Effector memory CD8-positive, alpha-beta T cell (primary cell): ENCODE results near the gene RPS6KL1.

Source experiments
- ATAC-seq: fragments of 150-1000 bp; cut with Tn5 transposase; replicated peaks from 2 replicates; pipeline ENCODE4 v1.10.0; 2021; ENCODE audit warnings: mild to moderate bottlenecking, moderate library complexity
- DNase-seq, 3 experiments: peaks; one replicate each; pipeline ENCODE4 v3.0.0; 2021
- H3K27ac Mint-ChIP-seq, 2 donors: one replicate each; pipeline ENCODE4 v1.8.0; 2022; ENCODE audit warnings: mild to moderate bottlenecking in 2 of 2, mixed read lengths in 2 of 2, moderate library complexity in 2 of 2
- H3K27me3 Mint-ChIP-seq, 2 donors: one replicate each; pipeline ENCODE4 v1.8.0; 2022; ENCODE audit warnings: mixed read lengths in 2 of 2
- H3K36me3 Mint-ChIP-seq: one replicate; pipeline ENCODE4 v1.8.0; 2022; ENCODE audit warnings: mild to moderate bottlenecking, moderate library complexity, mixed read lengths; ENCODE audit not compliant: insufficient read depth
- H3K4me1 Mint-ChIP-seq, 2 donors: one replicate each; pipeline ENCODE4 v1.8.0; 2022; ENCODE audit warnings: low read depth in 2 of 2, mixed read lengths in 2 of 2
- H3K4me3 Mint-ChIP-seq, 2 donors: one replicate each; pipeline ENCODE4 v1.8.0; 2022; ENCODE audit warnings: mild to moderate bottlenecking in 2 of 2, mixed read lengths in 2 of 2, moderate library complexity in 2 of 2
- H3K9me3 Mint-ChIP-seq, 2 donors: one replicate each; pipeline ENCODE4 v1.8.0; 2022; ENCODE audit warnings: mixed read lengths in 2 of 2
- total RNA-seq, 9 experiments: gene quantifications; one replicate each; lab custom pipeline; 2026; lab: John Stamatoyannopoulos, UW

RPS6KL1 gene
- total RNA-seq: 0.88 to 12.0 (median 3.5) reads per million in 9 experiments

GRCh38 chr14:74922752-74923401 lies at the start of gene RPS6KL1:
TSS of gene RPS6KL1 (minus strand) at chr14:74923260. CDS start at chr14:74921541, 1,719 bp downstream.
- peak in 2 of 3 experiments; percentile 31 to 39 for DNase-seq
- ATAC-seq: peak; percentile 96
- Mint-ChIP-seq H3K36me3 (peaks cover 4% of the 10 kb centered on the region), H3K27ac (no peak within 1 kb of the TSS), H3K4me1 (peaks cover 0 to 5% of the 10 kb centered on the region in 2 donors), H3K27me3 (peaks cover 30 to 42% of the 10 kb centered on the region in 2 donors), H3K9me3 (no peaks in the 10 kb centered on the region), H3K4me3 (peak within 1 kb of the TSS; percentile 59 to 60)

DNA sequence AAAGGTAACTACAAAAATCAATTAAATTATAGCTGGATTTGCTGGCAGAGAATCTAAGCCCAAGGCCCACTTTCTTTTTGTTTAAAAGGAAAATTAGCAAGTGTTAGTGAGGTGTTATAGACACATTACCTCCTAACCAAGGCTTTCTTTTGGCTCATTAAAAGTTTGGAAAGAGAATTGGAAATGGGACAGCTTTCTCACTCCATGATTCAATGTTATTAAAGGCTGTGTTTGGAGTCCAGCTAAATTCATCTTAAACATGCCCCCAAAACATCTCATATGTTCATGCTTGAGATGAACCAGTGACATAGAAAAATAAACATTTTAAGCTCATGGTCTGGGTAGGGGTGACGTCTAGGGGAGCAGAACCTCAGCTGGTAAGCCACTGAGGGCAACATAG lies 45.8 kb upstream of the RPS6KL1 start:
- no peak overlapping the region for H3K4me3 Mint-ChIP-seq
- DNase-seq (no peak), ATAC-seq (no peak)
- H3K9me3 Mint-ChIP-seq: no peaks in the 10 kb centered on the region
- H3K27me3 Mint-ChIP-seq: peaks cover 7 to 17% of the 10 kb centered on the region in 2 donors
- H3K36me3 Mint-ChIP-seq: no peaks in the 10 kb centered on the region
- H3K4me1 Mint-ChIP-seq: peaks cover 0 to 3% of the 10 kb centered on the region in 2 donors
- no peak overlapping the region for H3K27ac Mint-ChIP-seq

DNA sequence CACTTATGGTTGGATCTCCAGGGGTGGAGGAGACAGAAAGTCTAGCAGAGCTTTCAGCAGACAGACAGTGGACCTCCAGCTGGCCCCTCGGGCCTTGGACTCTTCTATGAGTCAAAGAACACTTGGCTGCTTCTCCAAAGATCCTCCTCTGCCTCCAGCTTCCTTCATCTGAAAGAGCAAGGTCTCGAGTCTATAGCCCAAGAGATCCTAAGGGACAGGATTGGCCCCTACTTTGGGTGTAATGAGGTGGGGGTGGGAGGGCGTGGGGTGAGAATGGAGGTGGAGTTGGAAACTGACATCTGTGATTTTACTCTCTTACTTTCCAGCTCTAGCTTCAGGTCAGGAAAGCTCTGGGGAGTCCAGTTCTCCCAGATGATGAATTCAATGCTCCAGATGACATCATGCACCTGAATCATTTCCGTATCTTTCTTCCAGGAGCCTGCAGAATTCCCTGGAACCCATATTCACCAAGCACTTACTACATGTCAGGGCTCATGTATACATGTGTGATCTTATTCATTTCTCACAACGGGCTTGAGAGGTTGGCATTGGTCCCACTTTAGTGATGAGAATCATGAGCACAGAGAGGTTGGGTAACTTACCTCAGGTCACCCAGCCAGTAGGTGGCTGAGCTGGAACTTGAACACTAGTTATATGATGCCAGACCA lies 42.6 kb upstream of the RPS6KL1 start:
- H3K27me3 Mint-ChIP-seq: peaks cover 24 to 37% of the 10 kb centered on the region in 2 donors
- no peak for DNase-seq
- H3K9me3 Mint-ChIP-seq: no peaks in the 10 kb centered on the region
- no peaks in the 10 kb centered on the region for H3K36me3 Mint-ChIP-seq
- no peak overlapping the region for H3K27ac Mint-ChIP-seq
- no peak for ATAC-seq
- H3K4me3 Mint-ChIP-seq: no peak overlapping the region
- peaks cover 0 to 3% of the 10 kb centered on the region in 2 donors for H3K4me1 Mint-ChIP-seq

DNA sequence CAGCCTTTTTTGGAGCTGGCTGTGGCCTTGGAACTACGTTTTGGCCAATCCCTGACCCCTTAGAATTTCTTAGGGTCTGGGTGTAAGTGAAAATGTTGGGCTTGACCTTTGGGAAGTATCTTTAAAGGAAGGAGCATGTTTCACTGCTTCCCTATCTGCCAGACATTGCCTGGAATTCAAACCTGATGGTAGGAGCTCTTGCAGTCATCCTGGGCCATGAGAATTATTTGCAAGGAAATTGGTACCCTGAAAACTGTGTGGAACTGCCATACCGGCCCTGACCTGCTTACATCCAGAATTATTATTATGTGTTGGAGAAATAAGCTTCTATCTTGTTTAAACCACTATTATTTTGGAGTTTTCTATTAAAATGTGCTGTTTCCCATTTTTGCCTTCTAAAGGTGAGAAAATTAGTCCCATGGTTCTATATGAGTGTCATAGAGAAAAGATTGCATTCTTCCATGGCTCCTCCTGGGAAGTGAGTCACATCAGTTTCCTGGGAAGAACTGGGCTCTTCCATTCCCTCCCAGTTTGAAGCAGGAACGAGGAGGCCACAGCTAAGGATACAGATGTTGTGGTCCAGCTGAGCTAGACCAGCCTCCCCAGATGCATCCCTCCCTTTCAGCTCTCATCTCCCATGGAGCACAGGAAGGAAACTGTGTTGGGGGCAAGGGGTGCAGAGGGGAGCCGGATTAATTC lies 41.9 kb upstream of the RPS6KL1 start:
- Mint-ChIP-seq H3K27ac (no peak overlapping the region), H3K27me3 (peaks cover 24 to 37% of the 10 kb centered on the region in 2 donors), H3K4me1 (peaks cover 0 to 3% of the 10 kb centered on the region in 2 donors), H3K4me3 (no peak overlapping the region), H3K9me3 (no peaks in the 10 kb centered on the region), H3K36me3 (no peaks in the 10 kb centered on the region)
- DNase-seq (no peak), ATAC-seq (no peak)

GRCh38 chr14:74963705-74964271 lies 40.7 kb upstream of the RPS6KL1 start:
- no peak overlapping the region for H3K27ac Mint-ChIP-seq
- peaks cover 24 to 37% of the 10 kb centered on the region in 2 donors for H3K27me3 Mint-ChIP-seq
- no peaks in the 10 kb centered on the region for H3K36me3 Mint-ChIP-seq
- ATAC-seq (no peak), DNase-seq (no peak)
- no peak overlapping the region for H3K4me3 Mint-ChIP-seq
- no peaks in the 10 kb centered on the region for H3K9me3 Mint-ChIP-seq
- H3K4me1 Mint-ChIP-seq: peaks cover 0 to 3% of the 10 kb centered on the region in 2 donors

- no peak for ATAC-seq
- DNase-seq: no peak
- no peak overlapping the region for H3K4me3 Mint-ChIP-seq
- H3K36me3 Mint-ChIP-seq: no peaks in the 10 kb centered on the region
- peaks cover 0 to 3% of the 10 kb centered on the region in 2 donors for H3K4me1 Mint-ChIP-seq
- peaks cover 24 to 37% of the 10 kb centered on the region in 2 donors for H3K27me3 Mint-ChIP-seq
- no peaks in the 10 kb centered on the region for H3K9me3 Mint-ChIP-seq
- no peak overlapping the region for H3K27ac Mint-ChIP-seq
Observed at GRCh38 chr14:74963178-74963704, 40.2 kb upstream of the RPS6KL1 start.

GRCh38 chr14:74962493-74962892 lies 39.4 kb upstream of the RPS6KL1 start:
- ATAC-seq (no peak), DNase-seq (no peak)
- Mint-ChIP-seq H3K9me3 (no peaks in the 10 kb centered on the region), H3K27me3 (peaks cover 24 to 33% of the 10 kb centered on the region in 2 donors), H3K36me3 (no peaks in the 10 kb centered on the region), H3K4me3 (no peak overlapping the region), H3K27ac (no peak overlapping the region), H3K4me1 (peaks cover 0 to 3% of the 10 kb centered on the region in 2 donors)

GRCh38 chr14:74962046-74962445 lies 39.0 kb upstream of the RPS6KL1 start:
- no peak overlapping the region for H3K27ac Mint-ChIP-seq
- H3K9me3 Mint-ChIP-seq: no peaks in the 10 kb centered on the region
- H3K4me1 Mint-ChIP-seq: peaks cover 0 to 3% of the 10 kb centered on the region in 2 donors
- no peak overlapping the region for H3K4me3 Mint-ChIP-seq
- ATAC-seq (no peak), DNase-seq (no peak)
- H3K27me3 Mint-ChIP-seq: peaks cover 24 to 30% of the 10 kb centered on the region in 2 donors
- no peaks in the 10 kb centered on the region for H3K36me3 Mint-ChIP-seq

DNA sequence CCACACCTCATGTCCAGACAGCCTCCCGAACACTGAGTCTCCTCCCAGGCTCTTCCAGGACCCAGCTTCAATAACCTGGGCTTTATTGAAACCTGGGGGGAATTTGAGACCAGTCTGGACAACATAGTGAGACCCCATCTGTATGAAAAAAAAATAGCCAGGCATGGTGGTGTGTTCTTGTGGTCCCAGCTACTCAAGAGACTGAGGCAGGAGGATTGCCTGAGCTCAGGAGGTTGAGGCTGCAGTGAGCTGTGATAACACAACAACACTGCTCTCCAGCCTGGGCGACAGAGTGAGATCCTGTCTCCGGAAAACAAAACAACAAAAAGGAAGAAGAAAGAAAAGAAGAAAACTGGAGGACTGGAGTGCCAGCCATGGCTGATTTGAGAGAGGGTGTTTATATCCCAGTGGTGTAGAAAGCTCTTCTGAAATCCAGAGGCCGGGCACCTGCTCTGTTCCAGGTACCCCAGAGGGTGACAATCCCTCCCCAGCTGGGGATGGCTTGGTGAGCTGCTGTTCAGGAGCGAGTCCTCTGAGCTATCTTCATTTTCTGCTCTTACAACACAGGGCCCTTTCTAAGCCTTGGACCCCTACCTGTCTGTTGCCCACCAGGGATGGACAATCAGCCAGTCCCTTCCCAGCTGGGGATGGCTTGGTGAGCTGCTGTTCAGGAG lies 38.3 kb upstream of the RPS6KL1 start:
- Mint-ChIP-seq H3K27me3 (peaks cover 24 to 36% of the 10 kb centered on the region in 2 donors), H3K4me3 (no peak overlapping the region), H3K36me3 (no peaks in the 10 kb centered on the region), H3K9me3 (no peaks in the 10 kb centered on the region), H3K27ac (no peak overlapping the region), H3K4me1 (peaks cover 0 to 5% of the 10 kb centered on the region in 2 donors)
- ATAC-seq: no peak
- no peak for DNase-seq

GRCh38 chr14:74960736-74961135 lies 37.7 kb upstream of the RPS6KL1 start:
- DNase-seq: no peak
- H3K4me3 Mint-ChIP-seq: no peak overlapping the region
- peaks cover 0 to 5% of the 10 kb centered on the region in 2 donors for H3K4me1 Mint-ChIP-seq
- no peak for ATAC-seq
- H3K27ac Mint-ChIP-seq: no peak overlapping the region
- peaks cover 24 to 41% of the 10 kb centered on the region in 2 donors for H3K27me3 Mint-ChIP-seq
- no peaks in the 10 kb centered on the region for H3K36me3 Mint-ChIP-seq
- H3K9me3 Mint-ChIP-seq: no peaks in the 10 kb centered on the region

- ATAC-seq: no peak
- Mint-ChIP-seq H3K27ac (no peak overlapping the region), H3K9me3 (no peaks in the 10 kb centered on the region), H3K4me1 (peaks cover 0 to 5% of the 10 kb centered on the region in 2 donors), H3K27me3 (peaks cover 24 to 41% of the 10 kb centered on the region in 2 donors), H3K4me3 (no peak overlapping the region), H3K36me3 (no peaks in the 10 kb centered on the region)
- DNase-seq: no peak
Observed at GRCh38 chr14:74959596-74960180, 36.6 kb upstream of the RPS6KL1 start.

DNA sequence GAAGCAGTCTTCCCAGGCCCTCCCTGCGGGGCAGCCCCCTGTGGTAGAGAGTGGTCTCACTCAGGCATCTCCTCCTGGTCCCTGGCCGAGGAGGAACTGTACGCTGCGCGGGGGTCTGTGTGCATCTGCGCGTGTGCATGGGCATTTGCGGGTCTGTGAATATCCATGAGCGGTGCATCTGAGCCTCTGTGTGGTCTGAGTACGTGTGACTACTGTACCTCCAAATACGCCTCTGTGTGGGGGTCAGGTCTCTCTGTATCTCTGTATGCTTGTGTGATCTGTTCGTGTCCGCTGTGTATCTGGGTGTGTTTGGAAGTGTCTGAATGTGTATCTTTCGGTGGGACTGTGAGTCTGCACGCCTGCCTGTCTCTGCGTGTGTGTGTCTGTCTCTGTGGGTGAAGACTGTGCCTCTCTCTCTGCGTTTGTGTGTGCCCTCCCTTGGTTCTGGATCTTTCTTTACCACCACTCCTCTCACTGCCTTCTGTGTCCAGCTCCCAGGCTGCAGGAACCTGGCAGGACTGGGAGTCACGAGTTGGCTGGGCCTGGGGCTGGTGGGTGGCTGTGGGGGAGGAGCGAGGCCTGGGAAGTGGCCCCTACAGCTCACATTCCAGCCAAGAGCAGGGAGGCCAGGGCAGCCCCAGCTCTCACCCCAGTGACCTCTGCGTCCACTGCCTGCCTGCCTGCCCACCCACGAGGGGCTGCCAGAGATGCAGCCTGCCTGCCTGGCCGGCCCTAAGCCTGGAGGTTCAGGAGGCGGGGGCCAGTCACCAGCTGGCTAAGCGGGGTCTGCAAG lies 33.4 kb upstream of the RPS6KL1 start:
- Mint-ChIP-seq H3K4me1 (peaks cover 0 to 2% of the 10 kb centered on the region in 2 donors), H3K27ac (no peak overlapping the region), H3K9me3 (no peaks in the 10 kb centered on the region), H3K36me3 (no peaks in the 10 kb centered on the region), H3K27me3 (peaks cover 4 to 27% of the 10 kb centered on the region in 2 donors), H3K4me3 (peak overlapping the region; percentile 15 to 40)
- ATAC-seq: no peak
- DNase-seq: no peak
